GM12874 (cell line): Measurements from ENCODE around the gene TBC1D10A.

Experiments used
- CTCF ChIP-seq: IDR thresholded peaks from 2 replicates; pipeline ENCODE4 v1.5.1; 2011; ENCODE audit warnings: low read depth, mild to moderate bottlenecking, control low read depth, low read length, moderate library complexity; ENCODE audit not compliant: insufficient read depth

Gene TBC1D10A

GRCh38 chr22:30279046-30279788, 47.5 kb downstream of the TBC1D10A start:
- no peak for TF ChIP-seq CTCF

DNA sequence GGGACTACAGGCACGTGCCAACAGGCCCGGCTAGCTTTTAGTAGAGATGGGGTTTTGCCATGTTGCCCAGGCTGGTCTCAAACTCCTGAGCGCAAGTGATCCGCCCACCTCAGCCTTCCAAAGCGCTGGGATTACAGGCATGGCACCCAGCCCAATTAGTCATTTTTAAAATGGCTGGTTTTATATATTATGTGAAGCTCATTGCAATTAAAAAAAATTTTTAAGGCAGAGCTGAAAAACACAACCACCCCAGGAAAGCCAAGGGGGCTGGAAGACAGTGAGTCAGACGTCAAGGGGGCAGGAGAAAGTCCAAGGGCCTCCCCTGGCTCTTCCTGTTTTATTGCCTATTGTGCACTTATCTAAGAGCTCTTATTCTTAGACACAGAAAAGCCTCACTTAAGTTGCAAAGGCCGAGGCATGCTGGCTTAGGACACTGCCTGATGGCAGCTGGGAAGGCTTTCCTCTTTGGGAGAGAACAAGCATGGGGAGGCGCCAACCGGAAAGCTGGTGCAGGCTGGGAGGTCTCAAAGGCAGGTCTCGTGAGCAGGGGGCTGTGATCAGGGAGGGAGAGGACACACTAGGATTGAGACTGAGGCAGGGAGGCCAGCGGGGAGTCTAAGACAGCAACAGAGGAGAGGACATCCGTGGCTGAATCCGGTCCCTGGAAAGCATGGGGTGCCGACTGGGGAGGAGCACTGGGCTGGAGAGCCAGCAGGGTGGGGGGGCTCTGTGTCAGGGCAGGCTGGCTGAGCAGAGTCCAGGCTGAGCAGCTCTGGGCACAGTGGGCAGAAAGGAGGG, 49.0 kb downstream of the TBC1D10A start:
- no peak for TF ChIP-seq CTCF

- no peak for TF ChIP-seq CTCF
Observed at GRCh38 chr22:30276039-30276438, 50.7 kb downstream of the TBC1D10A start.

GRCh38 chr22:30275625-30276024, 51.1 kb downstream of the TBC1D10A start:
- TF ChIP-seq CTCF = no peak

GRCh38 chr22:30274437-30274812, 52.3 kb downstream of the TBC1D10A start:
- TF ChIP-seq CTCF = no peak

DNA sequence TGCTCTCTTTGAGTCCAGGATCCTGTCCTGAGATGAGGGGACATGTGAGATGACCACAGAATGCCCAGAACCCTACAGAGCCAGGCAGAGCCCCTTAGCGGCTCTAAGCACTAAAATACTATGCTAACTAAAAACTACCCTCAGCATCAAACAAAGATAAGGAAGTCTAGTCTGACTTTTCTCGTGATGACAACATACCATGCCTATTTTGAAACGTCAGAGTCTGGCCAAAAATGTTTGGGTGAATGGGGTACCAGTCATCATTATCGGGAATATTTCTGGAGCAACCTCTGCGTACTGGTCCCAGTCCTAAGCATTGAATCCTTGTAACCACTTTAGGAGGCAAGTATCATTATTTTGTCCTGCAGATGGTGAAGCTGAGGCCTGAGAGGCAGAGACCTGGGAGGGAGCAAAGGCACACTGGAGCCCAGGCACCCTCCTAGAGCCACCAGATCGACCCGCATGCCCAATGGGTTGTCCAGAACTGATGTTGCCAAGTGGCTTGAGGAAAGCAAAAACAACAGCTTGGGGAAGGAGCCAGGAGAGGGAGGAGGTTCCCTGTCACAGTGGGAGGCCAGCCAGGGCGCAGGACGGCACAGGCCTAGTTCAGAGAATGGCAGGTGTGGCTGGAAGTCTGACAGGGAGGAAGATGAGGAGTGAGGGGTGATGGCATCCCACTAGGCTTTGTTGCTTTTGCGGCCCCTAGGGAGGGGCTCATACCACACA, 52.9 kb downstream of the TBC1D10A start:
- TF ChIP-seq CTCF = no peak
